H4 (cell line): ENCODE data around the gene GRID1. TPM values are rescaled to one million over a fixed set of nuclear protein-coding genes. Genes with fewer than 3 reads are reported as not detected.

Experiments used
- DNase-seq: peaks from one replicate; pipeline ENCODE4 v3.0.0-alpha.2; 2015; ENCODE audit warnings: low spot score
- total RNA-seq: library from RNA; depleted of rRNA; stranded (reverse); fragments of >200 nt; shearing (Covaris generic); gene quantifications from 2 replicates; pipeline ENCODE4 v1.2.3, GENCODE V29; 2014

The GRID1 gene
- total RNA-seq, 1 experiment from 2014 or later = 2.4 TPM

DNA sequence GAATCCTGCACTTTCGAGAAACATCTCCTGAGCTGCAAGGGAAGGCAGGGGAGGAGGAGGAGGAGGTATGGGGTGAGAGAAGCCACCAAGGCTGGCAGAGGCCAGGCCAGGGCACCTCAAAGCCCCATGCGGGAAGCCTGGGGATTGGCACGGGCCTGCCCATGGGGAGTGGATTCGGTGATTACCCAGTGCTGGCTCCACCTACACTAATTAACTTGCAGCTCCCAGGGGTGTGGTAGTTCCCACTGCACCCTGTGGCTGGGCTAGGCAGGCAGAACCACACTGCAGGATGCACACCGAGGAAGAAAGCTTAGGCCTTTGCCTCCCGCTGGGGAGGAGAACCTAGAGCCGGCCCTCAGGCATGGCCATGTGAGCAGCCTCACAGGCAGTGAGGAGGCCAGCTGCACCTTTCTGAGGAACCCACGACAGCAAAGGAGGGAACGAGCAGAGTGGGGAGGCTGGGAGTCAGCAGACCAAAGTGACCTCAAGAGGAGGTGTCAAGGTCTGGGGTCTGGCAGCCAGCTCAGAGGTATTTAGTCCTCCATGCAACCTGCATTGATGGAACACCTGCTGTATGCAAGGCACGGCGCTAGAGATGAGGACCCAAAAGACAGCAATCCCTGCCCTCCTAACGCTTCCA is 27.2 kb downstream of the GRID1 start:
- DNase-seq = no peak

- no peak for DNase-seq
Measured at GRCh38 chr10:86337121-86337601, 29.4 kb downstream of the GRID1 start.

- DNase-seq = no peak
Measured at GRCh38 chr10:86336341-86336740, 30.3 kb downstream of the GRID1 start.

DNA sequence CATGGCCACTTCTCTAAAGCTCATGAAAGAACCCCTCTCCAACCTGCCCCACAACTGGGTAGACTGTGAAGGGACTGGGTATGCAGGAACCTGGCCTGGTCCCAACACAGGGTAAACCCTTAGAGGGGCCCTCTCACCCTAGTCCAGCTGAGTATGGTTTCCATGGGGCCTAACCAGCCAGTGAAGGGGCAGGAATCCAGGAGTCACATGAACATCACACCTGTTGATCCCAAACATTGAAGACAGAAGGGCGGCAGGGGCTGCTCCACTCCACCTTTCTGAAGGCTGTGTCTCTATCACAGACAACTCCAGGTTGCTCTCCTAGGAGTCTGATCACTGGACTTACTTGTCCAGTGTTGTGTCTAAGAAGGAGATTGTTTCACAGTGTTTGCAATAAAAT is 30.8 kb downstream of the GRID1 start:
- no peak for DNase-seq

DNA sequence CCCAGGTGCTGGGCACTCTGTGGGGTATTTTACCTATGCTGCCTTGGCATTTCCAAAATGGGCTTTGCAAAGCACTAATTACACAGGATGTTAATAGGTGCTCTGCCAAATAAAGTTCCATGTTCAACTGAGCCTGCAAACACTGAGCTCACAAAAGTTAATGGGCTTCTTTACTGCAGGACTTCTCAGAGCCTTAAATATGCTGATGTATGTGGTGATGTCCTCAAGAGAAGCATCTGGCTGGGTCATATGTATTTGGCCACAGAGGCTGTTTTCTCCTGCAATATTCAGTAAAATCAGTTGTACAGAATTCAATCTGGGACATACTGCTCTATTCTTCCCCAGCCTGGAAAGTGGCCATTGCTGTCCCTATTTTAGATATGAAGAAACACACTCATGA is 31.3 kb downstream of the GRID1 start:
- no peak for DNase-seq

DNA sequence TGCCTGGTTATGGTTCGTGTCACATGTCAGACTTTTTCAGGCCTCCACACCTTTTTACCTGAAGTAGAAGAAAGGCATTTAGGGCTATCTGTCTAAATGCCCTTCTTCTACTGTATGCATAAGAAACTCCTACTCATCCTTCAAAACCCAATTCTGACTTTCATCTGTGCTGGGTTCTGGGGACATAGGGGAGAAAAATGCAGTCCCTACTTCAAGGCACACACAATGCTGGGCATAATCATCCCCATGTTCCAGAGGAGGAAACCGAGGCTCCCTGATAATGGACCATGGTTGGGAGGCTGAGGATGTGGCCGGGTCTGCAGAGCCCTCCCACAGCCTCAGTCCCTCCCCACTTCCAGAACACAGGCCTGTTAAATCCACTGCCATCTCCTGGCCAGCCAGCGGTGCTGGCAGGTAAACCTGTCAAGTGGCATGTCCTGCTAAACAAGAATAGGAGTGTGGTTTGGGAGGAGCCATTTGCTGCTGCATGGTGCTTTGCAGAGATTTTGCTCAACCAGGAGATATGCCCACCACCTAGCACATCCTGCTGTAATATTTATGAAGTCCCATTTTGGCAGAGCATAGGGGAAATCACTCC is 32.0 kb downstream of the GRID1 start:
- no peak for DNase-seq

DNA sequence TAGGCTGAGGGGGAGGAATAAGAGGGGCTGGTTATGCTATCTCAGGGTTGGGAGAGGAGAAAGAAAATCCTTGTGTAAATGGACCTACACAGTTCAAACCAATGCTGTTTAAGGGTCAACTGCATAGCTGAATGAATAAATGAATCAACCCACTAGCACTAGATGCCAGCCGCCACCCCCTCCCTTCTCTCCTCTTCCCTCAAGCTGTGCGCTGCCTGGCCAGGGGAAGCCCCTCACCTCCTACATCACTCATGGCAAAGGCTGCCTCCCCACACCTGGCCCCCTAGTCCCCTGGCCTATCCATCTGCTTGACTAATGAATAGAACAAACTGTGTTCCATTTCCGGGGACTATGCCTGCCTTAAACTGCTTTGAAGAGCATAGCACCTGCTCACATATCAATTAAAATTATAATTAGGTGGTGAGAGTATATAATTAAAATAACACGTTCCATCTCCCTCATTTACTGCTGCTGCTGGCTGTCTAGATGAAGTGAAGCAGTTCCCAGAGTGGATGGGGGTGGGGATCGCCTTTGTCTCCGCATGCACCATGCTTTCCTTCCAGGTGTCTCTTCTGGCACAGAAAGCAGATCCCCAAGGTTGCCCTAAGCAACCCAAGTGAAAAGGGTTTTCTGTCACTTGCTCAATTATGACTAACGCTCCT is 32.6 kb downstream of the GRID1 start:
- DNase-seq = no peak

- DNase-seq = no peak
Measured at GRCh38 chr10:86331861-86332260, 34.7 kb downstream of the GRID1 start.

GRCh38 chr10:86330778-86331763 is 35.5 kb downstream of the GRID1 start:
- DNase-seq = no peak

DNA sequence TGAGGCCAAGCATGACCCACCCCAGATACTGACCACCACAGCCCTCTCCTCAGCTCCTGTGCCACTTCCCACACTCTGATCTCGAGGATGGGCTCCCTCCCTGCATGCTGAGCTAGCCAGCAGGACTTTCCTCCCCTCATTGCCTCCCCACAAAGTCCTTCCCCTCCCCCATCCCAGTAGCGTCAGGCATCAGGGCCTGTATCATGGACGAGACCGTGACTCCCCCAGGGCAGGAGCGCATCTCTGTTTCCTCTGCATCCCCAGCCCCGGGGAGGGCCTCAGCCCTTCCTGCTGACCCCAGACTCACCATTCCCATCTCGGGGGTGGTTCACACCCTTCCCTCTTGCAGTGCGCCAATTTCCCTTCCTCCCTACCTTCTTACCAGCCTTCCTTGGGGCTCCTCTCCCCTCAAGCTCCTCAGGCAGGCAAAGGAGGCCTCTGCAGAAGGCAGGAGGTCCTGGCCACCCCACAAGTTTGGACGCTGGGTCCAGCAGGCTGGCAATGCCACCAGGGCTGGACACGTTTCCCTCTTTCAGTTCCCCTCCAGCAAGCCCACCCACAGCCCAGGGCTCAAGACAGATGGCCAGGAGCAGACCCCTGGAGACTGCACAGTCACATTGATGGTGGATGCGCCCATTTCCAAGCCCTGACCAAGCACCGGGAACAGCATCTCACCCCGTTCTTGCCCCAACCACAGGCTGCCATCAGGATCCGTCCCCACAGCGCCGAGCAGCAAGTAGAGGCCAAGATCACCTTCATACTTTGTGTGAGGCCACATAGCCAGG is 36.5 kb downstream of the GRID1 start:
- DNase-seq = no peak

DNA sequence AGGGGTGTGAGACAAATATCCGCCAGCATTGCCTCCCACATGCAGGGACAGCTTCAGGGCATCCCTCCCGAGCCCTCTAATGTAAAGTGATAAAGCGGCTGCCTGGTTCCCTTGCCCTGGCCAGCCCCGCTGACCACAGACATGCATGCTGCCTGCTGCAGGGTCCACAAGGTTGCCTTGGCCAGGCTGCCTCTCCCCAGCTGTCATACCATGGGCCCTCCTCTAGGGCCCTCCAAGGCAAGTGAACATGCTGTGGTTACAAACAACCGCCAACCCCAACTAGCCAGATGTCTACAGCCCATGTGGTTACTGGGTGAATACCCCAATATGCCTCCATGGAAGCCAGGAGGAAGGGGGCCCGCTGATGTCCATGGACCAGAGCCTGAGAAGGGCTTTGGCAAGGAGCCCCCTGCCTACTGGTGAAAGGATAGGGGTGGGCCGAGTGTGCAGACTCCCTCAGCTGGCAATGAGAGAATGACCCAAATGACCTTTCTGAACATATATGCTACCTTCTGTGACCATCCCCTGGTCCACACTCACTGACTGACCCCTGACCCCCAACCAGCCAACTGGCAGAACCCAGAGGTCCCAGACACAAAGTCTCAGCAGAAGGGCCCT is 37.4 kb downstream of the GRID1 start:
- no peak for DNase-seq

DNA sequence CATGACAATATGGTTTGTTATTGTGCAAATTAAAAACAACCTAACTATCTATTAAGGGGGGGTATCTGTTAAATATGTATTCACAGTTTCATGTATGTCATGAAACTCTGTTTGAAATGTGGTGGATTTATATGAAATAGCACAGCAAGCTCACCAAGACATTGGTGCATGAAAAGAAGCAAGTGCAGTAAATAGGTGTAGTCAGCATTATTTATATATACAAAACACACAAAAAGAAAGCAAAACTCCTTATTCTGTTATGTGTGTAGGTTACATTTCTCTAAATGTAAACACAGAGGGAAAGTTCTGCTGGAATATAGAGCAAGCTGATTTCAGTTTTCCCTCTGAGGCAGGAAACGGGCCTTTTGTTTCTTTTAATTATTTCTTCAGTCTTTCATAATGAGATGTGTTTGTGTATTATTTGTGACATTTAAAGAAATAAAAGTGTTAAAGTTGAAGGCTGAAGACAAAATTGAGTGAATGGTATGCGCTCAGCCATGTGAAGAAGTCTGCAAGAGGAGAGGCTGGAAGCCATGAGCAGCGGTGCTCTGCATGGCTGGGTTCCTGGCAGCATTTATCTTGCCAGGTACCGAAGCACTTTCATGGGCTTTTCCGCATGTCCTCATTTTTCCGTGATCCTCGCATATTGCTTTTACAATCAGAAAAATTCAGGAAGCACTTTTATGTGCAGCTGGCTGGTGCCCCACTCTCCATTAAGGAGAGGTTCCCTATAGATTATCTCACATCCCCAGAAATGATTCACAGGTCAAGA is 38.5 kb downstream of the GRID1 start:
- DNase-seq = no peak

- DNase-seq = no peak
Measured at GRCh38 chr10:86325158-86325557, 41.4 kb downstream of the GRID1 start.

- no peak for DNase-seq
Measured at GRCh38 chr10:86321568-86321967, 45.0 kb downstream of the GRID1 start.

DNA sequence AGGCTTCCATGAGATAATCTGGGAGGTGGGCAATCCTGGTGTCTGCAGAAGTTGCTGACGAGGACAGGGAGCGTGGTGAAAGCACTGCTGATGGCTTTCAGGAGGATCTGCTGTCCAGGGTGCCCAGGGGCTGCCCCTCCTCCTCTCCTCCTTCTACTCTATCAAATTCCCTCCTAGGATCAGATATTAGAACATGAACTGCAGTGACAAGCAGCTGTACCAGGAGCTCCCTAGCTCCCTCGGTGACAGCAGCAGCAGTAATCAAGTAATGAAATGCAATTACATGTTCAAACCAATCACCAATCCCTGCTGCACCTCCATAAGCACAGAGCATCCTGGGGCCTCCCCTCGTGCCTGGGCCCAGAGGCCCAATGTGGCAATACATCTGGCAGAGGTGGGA is 46.9 kb downstream of the GRID1 start:
- DNase-seq = no peak

DNA sequence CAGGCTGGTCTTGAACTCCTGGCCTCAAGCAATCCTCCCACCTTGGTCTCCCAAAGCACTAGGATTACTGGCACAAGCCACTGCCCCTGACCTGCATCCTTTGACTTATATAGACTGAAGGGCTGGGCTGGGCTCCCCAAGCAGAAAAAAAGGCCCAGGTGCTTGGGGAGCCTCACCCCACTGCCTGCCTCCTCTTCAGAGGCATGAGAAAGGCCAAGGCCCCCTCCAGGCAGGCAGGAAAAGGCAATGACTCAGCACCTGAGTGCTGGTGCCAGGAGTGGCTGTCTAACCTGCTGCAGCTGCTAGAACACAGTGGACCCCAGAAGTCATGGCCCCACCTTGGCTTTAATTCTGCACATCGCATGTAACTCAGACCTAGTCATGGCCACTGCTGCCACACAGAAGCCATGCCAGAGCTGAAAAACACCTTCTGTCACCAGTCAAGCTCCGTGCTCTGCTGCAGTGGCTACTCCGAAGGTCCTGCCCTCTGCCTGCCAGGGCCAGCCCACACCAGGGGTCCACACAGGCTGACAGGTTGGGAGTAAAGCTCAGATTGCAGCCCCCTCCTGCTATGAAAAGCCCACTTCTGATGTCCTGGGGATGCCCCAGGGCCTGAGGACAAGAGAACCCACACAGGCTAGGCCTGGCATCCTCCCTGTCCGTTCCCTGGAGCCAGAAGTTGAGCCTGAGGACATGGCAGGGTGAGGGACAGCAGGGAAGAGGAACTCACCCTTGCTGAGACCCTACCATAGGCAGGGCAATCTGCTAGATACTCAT is 48.5 kb downstream of the GRID1 start:
- DNase-seq = no peak

- no peak for DNase-seq
Measured at GRCh38 chr10:86316990-86317389, 49.6 kb downstream of the GRID1 start.

- no peak for DNase-seq
Measured at GRCh38 chr10:86316274-86316835, 50.2 kb downstream of the GRID1 start.

DNA sequence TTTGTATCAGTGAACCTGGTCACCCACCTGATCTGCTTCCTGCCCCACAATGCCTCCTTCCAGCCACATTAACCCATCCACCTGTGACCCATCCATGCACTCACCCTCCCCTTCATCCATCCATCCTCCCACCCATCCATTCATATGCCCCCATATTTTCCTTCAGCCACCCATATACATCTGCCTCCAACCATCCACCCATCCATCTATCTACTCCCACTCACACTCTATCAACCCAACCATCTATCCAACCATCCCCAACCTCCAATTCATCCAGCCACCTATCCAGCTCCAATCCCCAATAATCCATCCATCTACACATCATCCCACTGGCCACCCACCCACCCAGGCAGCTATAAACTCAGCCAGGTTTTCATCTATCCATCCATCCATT is 51.0 kb downstream of the GRID1 start:
- DNase-seq = no peak
